Activated CD8-positive, alpha-beta T cell treated with anti-CD3 and anti-CD28 coated beads for 36 hours (primary cell): Measurements from ENCODE around the gene PNPT1. TPM values are rescaled to one million over a fixed set of nuclear protein-coding genes. Genes with fewer than 3 reads are reported as not detected.
"Not testable (repeated sequence)": the region's sequence is repeated elsewhere in the genome, so short reads cannot be mapped to it uniquely, and the experiment has no call there.

Experiments used
- ATAC-seq: fragments of 200-7000 bp; cut with Tn5 transposase; one replicate; pipeline ENCODE4 v1.10.0; 2021; ENCODE audit warnings: mild to moderate bottlenecking, moderate library complexity
- CTCF ChIA-PET: fragments of 350-600 bp; sonication (Branson Sonifier 250); formaldehyde crosslinking; loops from one replicate; lab custom pipeline; 2021; ENCODE audit warnings: antibody characterized with exemption; lab: Charles Lee
- POLR2A ChIA-PET: fragments of 350-600 bp; sonication (Branson Sonifier 250); formaldehyde crosslinking; loops from one replicate; lab custom pipeline; 2021; ENCODE audit warnings: antibody characterized with exemption; lab: Charles Lee
- DNase-seq: peaks from one replicate; pipeline ENCODE4 v3.0.0-alpha.2; 2020
- H3K27ac Mint-ChIP-seq: one replicate; pipeline ENCODE4 v1.8.0; 2021; ENCODE audit warnings: mild to moderate bottlenecking, mixed read lengths
- H3K27me3 Mint-ChIP-seq: one replicate; pipeline ENCODE4 v1.8.0; 2021; ENCODE audit warnings: mixed read lengths
- H3K36me3 Mint-ChIP-seq: one replicate; pipeline ENCODE4 v1.8.0; 2021; ENCODE audit warnings: low read depth, mixed read lengths
- H3K4me1 Mint-ChIP-seq: one replicate; pipeline ENCODE4 v1.8.0; 2021; ENCODE audit warnings: low read depth, mixed read lengths
- H3K4me3 Mint-ChIP-seq: one replicate; pipeline ENCODE4 v1.8.0; 2021; ENCODE audit warnings: mild to moderate bottlenecking, moderate library complexity, mixed read lengths
- H3K9me3 Mint-ChIP-seq: one replicate; pipeline ENCODE4 v1.8.0; 2021; ENCODE audit warnings: mixed read lengths
- CTCF ChIP-seq: fragments of 200-600 bp; IDR thresholded peaks from one replicate; pipeline ENCODE4 v1.8.0; 2022; ENCODE audit warnings: antibody characterized with exemption, mild to moderate bottlenecking
- intact Hi-C: fragments of 100-400 bp; cut with micrococcal nuclease; formaldehyde crosslinking; loops from one replicate; pipeline ENCODE4 v1.10.0; 2022
- total RNA-seq, 2 experiments: library from RNA; stranded (reverse); gene quantifications; one replicate each; pipeline ENCODE4 v1.2.3, GENCODE V29; 2021

PNPT1 gene
- total RNA-seq, 2 experiments from 2014 or later = 49.5 to 50.0 TPM

GRCh38 chr2:55710025-55710424 is 16.4 kb upstream of the PNPT1 start:
- peaks cover 9% of the 10 kb centered on the region for H3K27me3 Mint-ChIP-seq
- H3K4me1 Mint-ChIP-seq = no peaks in the 10 kb centered on the region
- ChIA-PET POLR2A (no interaction called here), CTCF (interaction anchor here (2.4 kb wide), 1 partner anchor 9 kb away, joined by 11 read pairs; no protein-coding TSS in a partner anchor)
- no peak for DNase-seq
- no peaks in the 10 kb centered on the region for H3K9me3 Mint-ChIP-seq
- H3K4me3 Mint-ChIP-seq = no peak overlapping the region
- no peak for TF ChIP-seq CTCF
- intact Hi-C loops = loop anchor here (10.0 kb wide), 1 partner anchor 1805 kb away; no protein-coding TSS in a partner anchor
- no peak overlapping the region for H3K27ac Mint-ChIP-seq
- no peak for ATAC-seq
- H3K36me3 Mint-ChIP-seq = no peaks in the 10 kb centered on the region

GRCh38 chr2:55707751-55708150 is 14.1 kb upstream of the PNPT1 start:
- no peaks in the 10 kb centered on the region for H3K4me1 Mint-ChIP-seq
- TF ChIP-seq CTCF = no peak
- H3K36me3 Mint-ChIP-seq = no peaks in the 10 kb centered on the region
- peaks cover 10% of the 10 kb centered on the region for H3K27me3 Mint-ChIP-seq
- ATAC-seq (no peak), DNase-seq (no peak)
- H3K4me3 Mint-ChIP-seq = no peak overlapping the region
- H3K27ac Mint-ChIP-seq = no peak overlapping the region
- no peaks in the 10 kb centered on the region for H3K9me3 Mint-ChIP-seq
- intact Hi-C loops = no loop called here
- CTCF ChIA-PET = interaction anchor here (2.4 kb wide), 1 partner anchor 11 kb away, joined by 11 read pairs; no protein-coding TSS in a partner anchor
- POLR2A ChIA-PET = no interaction called here

- ATAC-seq, H3K4me1 Mint-ChIP-seq, CTCF ChIA-PET, intact Hi-C loops, H3K36me3 Mint-ChIP-seq, H3K9me3 Mint-ChIP-seq, DNase-seq, H3K27me3 Mint-ChIP-seq, H3K4me3 Mint-ChIP-seq, POLR2A ChIA-PET, H3K27ac Mint-ChIP-seq: not testable (repeated sequence)
Measured at GRCh38 chr2:55706258-55706657, 12.6 kb upstream of the PNPT1 start.

GRCh38 chr2:55705027-55705653 is 11.5 kb upstream of the PNPT1 start:
- Mint-ChIP-seq H3K4me3 (no peak overlapping the region), H3K27ac (no peak overlapping the region), H3K4me1 (no peaks in the 10 kb centered on the region), H3K9me3 (no peaks in the 10 kb centered on the region), H3K27me3 (peaks cover 10% of the 10 kb centered on the region), H3K36me3 (no peaks in the 10 kb centered on the region)
- no peak for TF ChIP-seq CTCF
- POLR2A ChIA-PET = no interaction called here
- DNase-seq (no peak), ATAC-seq (no peak)
- intact Hi-C loops = no loop called here
- CTCF ChIA-PET = no interaction called here

GRCh38 chr2:55703350-55703749 is 9.7 kb upstream of the PNPT1 start:
- POLR2A ChIA-PET = no interaction called here
- TF ChIP-seq CTCF = no peak

GRCh38 chr2:55692740-55693139 is 904 bp downstream of the PNPT1 start:
- H3K27me3 Mint-ChIP-seq, CTCF ChIA-PET, H3K9me3 Mint-ChIP-seq, intact Hi-C loops, ATAC-seq, DNase-seq: not testable (repeated sequence)
- Mint-ChIP-seq H3K4me1 (peaks cover 29% of the 10 kb centered on the region), H3K4me3 (peak overlapping the region; percentile 99), H3K36me3 (peaks cover 38% of the 10 kb centered on the region), H3K27ac (peak overlapping the region; percentile 97)
- POLR2A ChIA-PET = interaction anchor here (0.7 to 1.1 kb wide), 3 partner anchors 8 to 75 kb away, joined by 3 to 4 read pairs (median 3); no protein-coding TSS in a partner anchor

More at GRCh38 chr2:55703350-55703749, 9.7 kb upstream of the PNPT1 start:
- DNase-seq = no peak
- intact Hi-C loops = no loop called here
- Mint-ChIP-seq H3K27ac (no peak overlapping the region), H3K4me3 (no peak overlapping the region), H3K4me1 (no peaks in the 10 kb centered on the region), H3K9me3 (no peaks in the 10 kb centered on the region), H3K36me3 (no peaks in the 10 kb centered on the region), H3K27me3 (peaks cover 12% of the 10 kb centered on the region)
- CTCF ChIA-PET = no interaction called here
- ATAC-seq = no peak
